Measurements from ENCODE around the gene TOR1AIP1.
"Not testable (repeated sequence)": the region's sequence is repeated elsewhere in the genome, so short reads cannot be mapped to it uniquely, and the experiment has no call there.

The TOR1AIP1 gene

GRCh38 chr1:179937668-179938254, 55.7 kb downstream of the TOR1AIP1 start:
- no peak for DNase-seq (ENCODE audit: low spot score)

DNA sequence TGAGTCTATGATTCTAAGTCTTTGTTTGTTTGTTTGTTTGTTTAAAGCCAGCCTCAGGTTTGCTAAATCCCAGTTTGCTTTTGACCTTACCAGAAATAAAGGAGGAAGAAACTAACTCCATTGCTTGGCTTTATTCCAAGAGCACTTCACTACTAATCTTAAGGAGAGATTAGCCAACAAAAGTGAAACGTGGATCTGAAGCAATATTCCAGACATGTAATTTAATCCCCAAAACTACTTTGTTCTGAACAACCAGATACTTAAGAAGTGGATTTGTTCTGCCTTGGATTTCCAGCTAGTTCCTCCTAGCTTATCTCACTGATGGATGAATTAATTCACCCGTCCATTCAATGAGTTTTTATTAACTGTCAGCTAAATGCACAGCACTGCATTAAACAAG, 56.7 kb downstream of the TOR1AIP1 start:
- no peak for DNase-seq (ENCODE audit: low spot score)

GRCh38 chr1:179939941-179940340, 57.9 kb downstream of the TOR1AIP1 start:
- no peak for DNase-seq (ENCODE audit: low spot score)

DNA sequence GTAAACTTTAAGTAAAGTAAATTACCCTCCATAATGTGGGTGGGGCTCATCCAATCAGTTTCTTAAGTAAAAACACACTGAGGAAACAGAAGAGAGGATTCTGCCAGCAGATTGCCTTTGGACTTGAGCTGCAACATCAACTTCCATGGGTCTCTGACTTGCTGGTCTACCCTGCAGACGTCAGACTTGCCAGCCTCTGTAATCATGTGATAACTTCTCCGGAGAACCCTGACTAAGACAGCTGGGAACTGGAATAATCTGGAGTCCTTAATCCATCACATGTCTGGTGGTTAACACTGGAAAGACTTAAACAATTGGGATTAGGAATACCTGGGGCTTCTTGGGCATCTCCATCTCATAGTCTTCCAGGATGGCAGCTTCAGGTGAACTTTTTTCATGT, 59.4 kb downstream of the TOR1AIP1 start:
- no peak for DNase-seq (ENCODE audit: low spot score)

DNA sequence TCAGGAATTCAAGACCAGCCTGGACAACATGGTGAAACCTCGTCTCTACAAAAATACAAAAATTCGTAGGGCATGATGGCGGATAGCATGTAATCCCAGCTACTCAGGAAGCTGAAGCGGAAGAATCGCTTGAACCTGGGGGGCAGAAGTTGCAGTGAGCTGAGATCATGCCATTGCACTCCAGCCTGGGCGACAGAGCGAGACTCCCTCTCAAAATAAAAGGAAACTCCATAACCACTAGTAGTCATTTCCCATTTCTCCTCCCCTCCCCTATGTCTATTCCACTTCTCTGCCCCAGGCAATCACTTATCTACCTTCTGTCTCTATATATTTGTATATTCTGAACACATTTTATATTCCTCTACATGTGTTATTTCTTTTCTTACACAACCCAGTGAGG, 68.6 kb downstream of the TOR1AIP1 start:
- DNase-seq (ENCODE audit: low spot score): no peak

DNA sequence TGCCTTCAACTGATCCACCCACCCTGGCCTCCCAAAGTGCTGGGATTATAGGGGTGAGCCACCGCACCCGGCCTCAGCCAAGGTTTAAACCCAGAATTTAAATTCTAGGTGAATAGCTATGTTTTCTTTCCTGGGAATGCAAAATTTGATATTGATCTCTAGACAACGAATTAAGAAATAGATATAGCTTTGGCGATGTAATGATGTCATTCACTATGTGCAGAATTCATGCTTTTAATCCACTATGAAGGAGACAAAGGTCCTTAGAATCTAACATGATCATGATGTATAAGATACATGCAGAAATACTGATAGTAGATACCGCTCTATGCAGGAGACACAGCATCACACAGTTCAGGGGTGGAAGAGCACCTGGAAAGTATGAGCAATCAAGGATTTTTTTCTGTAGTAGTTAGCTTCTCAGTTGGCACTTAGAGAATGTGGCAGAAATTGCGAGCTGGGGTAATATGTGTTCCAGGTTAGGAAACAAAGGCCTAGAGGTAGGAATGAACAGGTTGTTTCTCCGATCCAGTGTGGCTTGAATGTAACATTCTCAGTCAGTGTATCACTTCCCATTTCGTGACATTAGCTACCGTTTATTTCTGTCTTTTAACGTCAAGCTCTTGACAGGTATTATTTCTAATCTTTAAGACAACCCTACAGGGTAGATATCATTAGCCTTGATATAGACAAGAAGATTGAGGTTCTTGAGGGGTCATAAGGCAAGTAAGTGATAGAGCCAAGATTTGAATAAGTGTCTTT, 69.5 kb downstream of the TOR1AIP1 start:
- DNase-seq (ENCODE audit: low spot score): no peak

- DNase-seq (ENCODE audit: low spot score): no peak
Measured at GRCh38 chr1:179952186-179952585, 70.1 kb downstream of the TOR1AIP1 start.

GRCh38 chr1:179953974-179954492, 71.9 kb downstream of the TOR1AIP1 start:
- peak; percentile 12 for DNase-seq (ENCODE audit: low spot score)

- DNase-seq (ENCODE audit: low spot score): peak; percentile 80
Measured at GRCh38 chr1:179954493-179955286, 72.6 kb downstream of the TOR1AIP1 start, which contains the start of gene CEP350. CEP350 (plus strand) TSS chr1:179954810; CDS start chr1:179986182, 31,372 bp downstream.

DNA sequence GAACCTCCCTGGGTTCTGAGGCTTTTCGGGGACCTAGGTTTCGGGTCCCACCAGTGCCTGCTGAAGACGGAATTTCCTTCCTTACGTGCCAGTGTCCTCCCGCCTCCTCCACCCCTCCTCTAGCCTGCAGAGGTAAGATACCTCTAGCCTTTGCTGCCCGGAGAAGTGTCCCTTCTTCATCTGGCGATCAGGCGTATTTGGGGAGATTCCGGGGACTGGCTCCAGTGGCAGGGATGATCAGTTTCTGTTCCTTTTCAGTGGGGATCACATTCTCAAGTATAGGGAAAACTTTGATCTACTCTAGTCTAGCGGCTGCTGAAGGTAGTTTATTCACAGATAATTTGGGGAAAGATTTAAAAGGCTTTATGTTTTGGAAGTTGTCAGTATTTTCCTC, 73.2 kb downstream of the TOR1AIP1 start:
- no peak for DNase-seq (ENCODE audit: low spot score)

GRCh38 chr1:179955731-179956130, 73.6 kb downstream of the TOR1AIP1 start:
- DNase-seq (ENCODE audit: low spot score): no peak

DNA sequence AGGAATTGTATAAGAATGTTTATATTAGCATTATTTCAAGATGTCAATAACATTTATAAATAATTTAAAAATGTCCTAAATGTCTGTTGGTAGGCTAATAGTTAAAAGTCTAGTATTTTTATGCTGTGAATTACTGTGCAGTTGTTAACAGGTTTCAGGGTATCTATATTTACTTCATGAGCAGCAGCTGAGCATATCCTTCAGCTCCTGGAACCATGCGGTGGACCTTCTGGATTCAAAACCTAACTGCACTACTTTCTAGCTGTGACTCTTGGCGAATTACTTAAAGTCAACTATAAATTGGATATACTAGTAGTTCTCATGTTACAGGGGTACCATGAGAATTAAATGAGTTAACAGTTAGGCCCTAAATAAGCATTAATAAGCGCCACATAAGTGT, 76.3 kb downstream of the TOR1AIP1 start:
- no peak for DNase-seq (ENCODE audit: low spot score)

DNA sequence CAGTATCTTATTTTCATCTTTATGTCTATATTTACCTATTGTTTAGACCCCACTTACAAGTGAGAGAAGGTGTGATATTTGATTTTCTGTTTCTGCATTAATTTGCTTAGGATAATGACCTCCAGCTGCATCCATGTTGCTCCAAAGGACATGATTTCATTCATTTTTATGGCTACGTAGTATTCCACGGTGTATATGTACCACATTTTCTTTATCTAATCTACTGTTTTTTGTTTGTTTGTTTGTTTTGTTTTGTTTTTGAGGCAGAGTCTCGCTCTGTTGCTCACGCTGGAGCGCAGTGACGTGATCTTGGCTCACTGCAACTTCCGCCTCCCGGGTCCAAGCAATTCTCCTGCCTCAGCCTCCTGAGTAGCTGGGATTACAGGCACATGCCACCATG, 80.1 kb downstream of the TOR1AIP1 start:
- not testable (repeated sequence) for DNase-seq (ENCODE audit: low spot score)

DNA sequence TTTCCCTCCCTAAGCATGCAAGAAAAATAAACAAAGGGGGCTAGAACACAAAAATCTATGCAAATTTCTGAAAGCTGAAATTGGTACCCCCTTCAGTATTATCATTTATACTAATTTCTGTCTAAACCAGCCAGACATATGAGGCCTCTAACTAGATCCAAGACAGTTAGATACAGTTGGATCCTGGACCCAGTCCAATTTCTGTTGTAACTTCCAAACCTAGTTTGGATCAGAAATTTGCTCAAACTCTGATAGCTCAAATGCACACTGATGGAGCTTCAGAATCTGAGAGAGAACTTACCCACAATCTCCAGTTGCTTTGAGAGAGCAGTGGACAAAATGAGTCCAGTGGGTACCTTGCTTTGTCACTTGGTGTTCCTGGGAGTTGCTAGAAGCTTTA, 84.5 kb downstream of the TOR1AIP1 start:
- DNase-seq (ENCODE audit: low spot score): no peak

GRCh38 chr1:179968284-179968993, 86.4 kb downstream of the TOR1AIP1 start:
- no peak for DNase-seq (ENCODE audit: low spot score)

- no peak for DNase-seq (ENCODE audit: low spot score)
Measured at GRCh38 chr1:179968994-179969919, 87.2 kb downstream of the TOR1AIP1 start.
